Esophagus squamous epithelium (tissue), 5 donors: ENCODE results near the gene MTFP1. TPM values are rescaled to one million over a fixed set of nuclear protein-coding genes. Genes with fewer than 3 reads are reported as not detected.
"Not testable (repeated sequence)": the region's sequence is repeated elsewhere in the genome, so short reads cannot be mapped to it uniquely, and the experiment has no call there.

Experiments used
- DNase-seq: peaks from one replicate; lab custom pipeline; 2025; lab: John Stamatoyannopoulos, UW
- H3K27ac ChIP-seq, 4 donors: fragments of 200-600 bp; sonication (generic); one replicate each; pipeline ENCODE4 v1.5.1; 2016 to 2019; ENCODE audit warnings: mild to moderate bottlenecking in 1 of 4
- H3K27me3 ChIP-seq, 4 donors: fragments of 200-600 bp; sonication (generic); 1 replicate in 3 of 4; 2 replicates in 1 of 4; pipeline versions ENCODE4 v1.5.1 to v1.6.0; 2017 to 2021; ENCODE audit warnings: antibody characterized with exemption in 1 of 4
- H3K36me3 ChIP-seq, 3 donors: fragments of 200-600 bp; sonication (generic); one replicate each; pipeline ENCODE4 v1.5.1; 2016 to 2019
- H3K4me1 ChIP-seq, 3 donors: fragments of 200-600 bp; sonication (generic); one replicate each; pipeline ENCODE4 v1.5.1; 2017 to 2019
- H3K4me3 ChIP-seq, 4 donors: fragments of 200-600 bp; sonication (generic); 1 replicate in 3 of 4; 2 replicates in 1 of 4; pipeline ENCODE4 v1.5.1; 2016 to 2019; ENCODE audit warnings: mild to moderate bottlenecking in 2 of 4, moderate library complexity in 1 of 4
- H3K9me3 ChIP-seq, 3 donors: fragments of 200-600 bp; sonication (generic); one replicate each; pipeline ENCODE4 v1.5.1; 2016 to 2019
- CTCF ChIP-seq, 6 experiments: fragments of 450-650 bp in 4 of 6; fragments of 200-600 bp in 2 of 6; sonication (generic) in 2 of 6; IDR thresholded peaks; one replicate each; pipeline ENCODE4 v1.5.1; 2016 to 2019; ENCODE audit warnings: antibody characterized with exemption in 6 of 6, mild to moderate bottlenecking in 4 of 6, moderate library complexity in 4 of 6
- POLR2A ChIP-seq, 4 donors: fragments of 450-650 bp; IDR thresholded peaks; one replicate each; pipeline ENCODE4 v1.6.1; 2017; ENCODE audit warnings: antibody characterized with exemption in 4 of 4, mild to moderate bottlenecking in 4 of 4, moderate library complexity in 3 of 4
- WGBS, 2 donors: methylation state at CpG; one replicate each; pipeline ENCODE4 v1.1.5; 2018; 5-methylcytosine and 5-hydroxymethylcytosine counted together
- intact Hi-C: fragments of 100-400 bp; cut with DNase I; formaldehyde crosslinking; loops from one replicate; pipeline ENCODE4 v1.15.0; 2022
- total RNA-seq, 4 donors: library from RNA; depleted of rRNA; stranded (reverse); fragments of >200 nt; gene quantifications; one replicate each; pipeline ENCODE4 v1.1.0, GENCODE V29; 2016
- donor health status: DM: yes; HTN: yes; CAD: no.

MTFP1 gene
- total RNA-seq, 4 donors from 2014 or later, result 15.9 to 21.2 (median 19.0) TPM

- H3K36me3 ChIP-seq, result peaks cover 0 to 57% (median 2%) of the 10 kb centered on the region in 3 donors
- WGBS, 2 donors, result 60 to 100% methylated on average over 1 to 4 of the region's 5 CpGs
- TF ChIP-seq POLR2A (IDR thresholded peaks at IDR 0.05) (no peak), CTCF (IDR thresholded peaks at IDR 0.05) (no peak)
- no peak for DNase-seq
- H3K4me1 ChIP-seq, result peaks cover 13 to 43% (median 19%) of the 10 kb centered on the region in 3 donors
- intact Hi-C loops, result no loop called here
- no peak overlapping the region for H3K4me3 ChIP-seq
- H3K27ac ChIP-seq, result no peak overlapping the region
- H3K27me3 ChIP-seq, result peaks cover 0 to 9% (median 0%) of the 10 kb centered on the region in 4 donors
- no peaks in the 10 kb centered on the region for H3K9me3 ChIP-seq
Measured at GRCh38 chr22:30402028-30402765, 23.4 kb upstream of the MTFP1 start.

- H3K27me3 ChIP-seq, H3K4me3 ChIP-seq, DNase-seq, H3K9me3 ChIP-seq, H3K27ac ChIP-seq, intact Hi-C loops: not testable (repeated sequence)
- 93% methylated on average over 5 of the region's 5 CpGs for WGBS, 2 donors
- Histone ChIP-seq H3K4me1 (peaks cover 11 to 37% (median 18%) of the 10 kb centered on the region in 3 donors), H3K36me3 (peaks cover 0 to 62% (median 4%) of the 10 kb centered on the region in 3 donors)
Measured at GRCh38 chr22:30402766-30403104, 22.8 kb upstream of the MTFP1 start.

- intact Hi-C loops, result no loop called here
- TF ChIP-seq POLR2A (IDR thresholded peaks at IDR 0.05) (no peak), CTCF (IDR thresholded peaks at IDR 0.05) (no peak)
- WGBS, 2 donors, result 62 to 67% methylated on average over 4 to 6 of the region's 6 CpGs
- H3K36me3 ChIP-seq, result peaks cover 4 to 78% (median 12%) of the 10 kb centered on the region in 3 donors
- DNase-seq, result no peak
- no peak overlapping the region for H3K4me3 ChIP-seq
- H3K4me1 ChIP-seq, result peaks cover 6 to 22% (median 6%) of the 10 kb centered on the region in 3 donors
- H3K27me3 ChIP-seq, result no peaks in the 10 kb centered on the region
- no peak overlapping the region for H3K27ac ChIP-seq
- no peaks in the 10 kb centered on the region for H3K9me3 ChIP-seq
Measured at GRCh38 chr22:30404307-30404706, 21.3 kb upstream of the MTFP1 start.

- intact Hi-C loops, result no loop called here
- Histone ChIP-seq H3K27me3 (no peaks in the 10 kb centered on the region), H3K4me3 (no peak overlapping the region), H3K9me3 (no peaks in the 10 kb centered on the region), H3K36me3 (peaks cover 4 to 90% (median 12%) of the 10 kb centered on the region in 3 donors), H3K27ac (no peak overlapping the region), H3K4me1 (peaks cover 0 to 9% (median 0%) of the 10 kb centered on the region in 3 donors)
- TF ChIP-seq POLR2A (IDR thresholded peaks at IDR 0.05), result no peak
- no peak for TF ChIP-seq CTCF (IDR thresholded peaks at IDR 0.05)
- DNase-seq, result no peak
- WGBS, 2 donors, result 86% methylated on average over 3 to 4 of the region's 4 CpGs
Measured at GRCh38 chr22:30405731-30406130, 19.8 kb upstream of the MTFP1 start.

- intact Hi-C loops, result no loop called here
- no peak for DNase-seq
- Histone ChIP-seq H3K4me3 (no peak overlapping the region), H3K27ac (no peak overlapping the region), H3K9me3 (no peaks in the 10 kb centered on the region), H3K4me1 (peaks cover 0 to 9% (median 0%) of the 10 kb centered on the region in 3 donors), H3K36me3 (peaks cover 4 to 90% (median 12%) of the 10 kb centered on the region in 3 donors), H3K27me3 (no peaks in the 10 kb centered on the region)
- no peak for TF ChIP-seq POLR2A (IDR thresholded peaks at IDR 0.05)
- no peak for TF ChIP-seq CTCF (IDR thresholded peaks at IDR 0.05)
- 84 to 92% methylated on average over 6 of the region's 6 CpGs for WGBS, 2 donors
Measured at GRCh38 chr22:30406400-30406799, 19.2 kb upstream of the MTFP1 start.
